Measurements from ENCODE around the gene ZNF91. TPM values are rescaled to one million over a fixed set of nuclear protein-coding genes. Genes with fewer than 3 reads are reported as not detected.
"Not testable (repeated sequence)": the region's sequence is repeated elsewhere in the genome, so short reads cannot be mapped to it uniquely, and the experiment has no call there.

Gene ZNF91
- total RNA-seq, 1 donor from 2014 or later, result 52.4 TPM

GRCh38 chr19:23377276-23377675, 18.0 kb downstream of the ZNF91 start:
- no peak overlapping the region for H3K27ac Mint-ChIP-seq (ENCODE audit: unreplicated experiment)
- H3K36me3 Mint-ChIP-seq (ENCODE audit: low read depth, unreplicated experiment), result peaks cover 69% of the 10 kb centered on the region

GRCh38 chr19:23366437-23366836, 28.8 kb downstream of the ZNF91 start:
- Mint-ChIP-seq H3K9me3 (ENCODE audit: unreplicated experiment) (peaks cover 66% of the 10 kb centered on the region), H3K36me3 (ENCODE audit: low read depth, unreplicated experiment) (peaks cover 77% of the 10 kb centered on the region), H3K27me3 (ENCODE audit: low read depth, unreplicated experiment) (no peaks in the 10 kb centered on the region), H3K4me1 (ENCODE audit: low read depth, unreplicated experiment) (no peaks in the 10 kb centered on the region), H3K27ac (ENCODE audit: unreplicated experiment) (no peak overlapping the region), H3K4me3 (ENCODE audit: unreplicated experiment) (no peak overlapping the region)
- no peak for FAIRE-seq
- Histone ChIP-seq H3K9ac (ENCODE audit: low read length) (no peak overlapping the region), H3K4me3 (ENCODE audit: insufficient read depth, low read depth, low read length) (no peak overlapping the region), H3K27me3 (ENCODE audit: insufficient read depth, low read length) (no peaks in the 10 kb centered on the region), H2AFZ (ENCODE audit: low read depth, low read length) (no peak overlapping the region), H3K79me2 (ENCODE audit: insufficient read depth, low read length) (peaks cover 14% of the 10 kb centered on the region), H3K4me1 (ENCODE audit: insufficient read depth, low read length) (no peaks in the 10 kb centered on the region), H3K27ac (ENCODE audit: low read depth, low read length) (no peak overlapping the region), H4K20me1 (ENCODE audit: insufficient read depth, low read length) (no peaks in the 10 kb centered on the region), H3K4me2 (ENCODE audit: low read length) (no peak overlapping the region), H3K36me3 (ENCODE audit: insufficient read depth, low read length) (peaks cover 19% of the 10 kb centered on the region), H3K9me3 (ENCODE audit: insufficient read depth, low read depth, low read length) (peaks cover 46% of the 10 kb centered on the region)
- DNase-seq (ENCODE audit: low read depth), result no peak
- no peak for TF ChIP-seq CTCF (IDR thresholded peaks at IDR 0.05; ENCODE audit: insufficient read depth, low read depth, low read length)
- no peak for TF ChIP-seq EZH2 (IDR thresholded peaks at IDR 0.05; ENCODE audit: insufficient read depth, low read length)

More at GRCh38 chr19:23377276-23377675, 18.0 kb downstream of the ZNF91 start:
- no peak overlapping the region for H3K27ac ChIP-seq (ENCODE audit: low read depth, low read length)
- H2AFZ ChIP-seq (ENCODE audit: low read depth, low read length), result no peak overlapping the region
- H3K4me2 ChIP-seq (ENCODE audit: low read length), result no peak overlapping the region
- peaks cover 14% of the 10 kb centered on the region for H4K20me1 ChIP-seq (ENCODE audit: insufficient read depth, low read length)
- no peaks in the 10 kb centered on the region for H3K27me3 ChIP-seq (ENCODE audit: insufficient read depth, low read length)
- FAIRE-seq (no peak), DNase-seq (ENCODE audit: low read depth) (no peak)
- H3K36me3 ChIP-seq (ENCODE audit: insufficient read depth, low read length), result peaks cover 17% of the 10 kb centered on the region
- H3K9ac ChIP-seq (ENCODE audit: low read length), result no peak overlapping the region
- Mint-ChIP-seq H3K4me1 (ENCODE audit: low read depth, unreplicated experiment) (peaks cover 3% of the 10 kb centered on the region), H3K4me3 (ENCODE audit: unreplicated experiment) (no peak overlapping the region), H3K27me3 (ENCODE audit: low read depth, unreplicated experiment) (no peaks in the 10 kb centered on the region), H3K9me3 (ENCODE audit: unreplicated experiment) (peaks cover 28% of the 10 kb centered on the region)
- TF ChIP-seq EZH2 (IDR thresholded peaks at IDR 0.05; ENCODE audit: insufficient read depth, low read length) (no peak), CTCF (IDR thresholded peaks at IDR 0.05; ENCODE audit: insufficient read depth, low read depth, low read length) (no peak)
- H3K79me2 ChIP-seq (ENCODE audit: insufficient read depth, low read length), result peaks cover 71% of the 10 kb centered on the region
- H3K4me3 ChIP-seq (ENCODE audit: insufficient read depth, low read depth, low read length), result no peak overlapping the region
- H3K4me1 ChIP-seq (ENCODE audit: insufficient read depth, low read length), result no peaks in the 10 kb centered on the region
- H3K9me3 ChIP-seq (ENCODE audit: insufficient read depth, low read depth, low read length), result peaks cover 24% of the 10 kb centered on the region

- not testable (repeated sequence) for FAIRE-seq; H4K20me1 ChIP-seq (ENCODE audit: insufficient read depth, low read length); H3K27ac ChIP-seq (ENCODE audit: low read depth, low read length); DNase-seq (ENCODE audit: low read depth); H3K4me2 ChIP-seq (ENCODE audit: low read length); H3K27me3 ChIP-seq (ENCODE audit: insufficient read depth, low read length); H2AFZ ChIP-seq (ENCODE audit: low read depth, low read length); H3K4me3 ChIP-seq (ENCODE audit: insufficient read depth, low read depth, low read length); H3K4me3 Mint-ChIP-seq (ENCODE audit: unreplicated experiment); H3K4me1 ChIP-seq (ENCODE audit: insufficient read depth, low read length); H3K27ac Mint-ChIP-seq (ENCODE audit: unreplicated experiment); H3K27me3 Mint-ChIP-seq (ENCODE audit: low read depth, unreplicated experiment); H3K4me1 Mint-ChIP-seq (ENCODE audit: low read depth, unreplicated experiment); H3K9ac ChIP-seq (ENCODE audit: low read length)
- H3K36me3 Mint-ChIP-seq (ENCODE audit: low read depth, unreplicated experiment), result peaks cover 77% of the 10 kb centered on the region
- H3K9me3 Mint-ChIP-seq (ENCODE audit: unreplicated experiment), result peaks cover 66% of the 10 kb centered on the region
- H3K36me3 ChIP-seq (ENCODE audit: insufficient read depth, low read length), result peaks cover 19% of the 10 kb centered on the region
- peaks cover 14% of the 10 kb centered on the region for H3K79me2 ChIP-seq (ENCODE audit: insufficient read depth, low read length)
- peaks cover 45% of the 10 kb centered on the region for H3K9me3 ChIP-seq (ENCODE audit: insufficient read depth, low read depth, low read length)
These were observed 29.2 kb downstream of the ZNF91 start for GRCh38 chr19:23366031-23366430.
